ENCODE results near the gene SVOPL. TPM values are rescaled to one million over a fixed set of nuclear protein-coding genes. Genes with fewer than 3 reads are reported as not detected.
A peak's percentile ranks its signal among the peaks of the same experiment; 100 is the strongest.

Gene SVOPL
- total RNA-seq, 1 experiment from 2014 or later, result not detected

DNA sequence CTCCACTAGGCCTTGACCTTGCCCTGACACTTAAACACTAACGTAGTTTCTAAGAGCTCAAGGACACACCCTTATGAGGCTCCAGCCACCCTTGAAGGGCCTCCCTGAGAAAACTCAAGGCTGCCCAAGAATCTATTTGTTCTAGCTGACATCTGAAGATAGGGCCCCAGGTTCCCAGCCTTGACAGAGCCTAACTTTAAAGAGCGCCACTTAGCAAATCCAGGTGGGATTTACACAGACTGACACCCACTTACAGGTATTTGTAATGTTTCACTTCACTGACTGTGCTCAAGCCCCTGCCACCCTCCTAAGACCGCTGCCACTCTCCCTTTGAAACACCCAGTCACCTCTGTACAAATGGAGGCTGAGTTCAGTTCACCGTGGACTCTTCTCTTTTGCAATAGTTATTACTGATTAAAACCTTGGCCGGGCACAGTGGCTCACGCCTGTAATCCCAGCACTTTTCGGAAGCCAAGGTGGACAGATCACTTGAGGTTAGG, 90.4 kb downstream of the SVOPL start:
- DNase-seq (ENCODE audit: extremely low read depth, low read depth), result no peak

DNA sequence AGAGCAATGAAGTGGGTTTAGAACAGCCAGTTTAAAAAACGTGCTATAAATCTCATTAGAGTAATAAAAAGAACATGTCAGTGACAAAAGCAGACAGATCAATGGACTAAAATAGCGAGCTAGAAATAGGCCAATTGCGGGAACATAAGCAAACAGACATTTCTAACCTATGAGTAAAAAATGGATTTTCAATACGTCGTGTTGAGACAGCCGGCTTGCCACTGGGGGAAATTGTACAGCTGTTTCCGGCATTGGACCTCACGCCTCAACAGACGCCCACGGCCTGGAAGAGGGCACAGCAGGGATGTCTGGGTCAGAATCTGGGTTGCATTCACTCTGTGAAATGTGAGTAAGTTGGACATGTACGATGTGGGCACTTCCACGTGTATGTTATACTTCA, 92.9 kb downstream of the SVOPL start:
- no peak for DNase-seq (ENCODE audit: extremely low read depth, low read depth)

DNA sequence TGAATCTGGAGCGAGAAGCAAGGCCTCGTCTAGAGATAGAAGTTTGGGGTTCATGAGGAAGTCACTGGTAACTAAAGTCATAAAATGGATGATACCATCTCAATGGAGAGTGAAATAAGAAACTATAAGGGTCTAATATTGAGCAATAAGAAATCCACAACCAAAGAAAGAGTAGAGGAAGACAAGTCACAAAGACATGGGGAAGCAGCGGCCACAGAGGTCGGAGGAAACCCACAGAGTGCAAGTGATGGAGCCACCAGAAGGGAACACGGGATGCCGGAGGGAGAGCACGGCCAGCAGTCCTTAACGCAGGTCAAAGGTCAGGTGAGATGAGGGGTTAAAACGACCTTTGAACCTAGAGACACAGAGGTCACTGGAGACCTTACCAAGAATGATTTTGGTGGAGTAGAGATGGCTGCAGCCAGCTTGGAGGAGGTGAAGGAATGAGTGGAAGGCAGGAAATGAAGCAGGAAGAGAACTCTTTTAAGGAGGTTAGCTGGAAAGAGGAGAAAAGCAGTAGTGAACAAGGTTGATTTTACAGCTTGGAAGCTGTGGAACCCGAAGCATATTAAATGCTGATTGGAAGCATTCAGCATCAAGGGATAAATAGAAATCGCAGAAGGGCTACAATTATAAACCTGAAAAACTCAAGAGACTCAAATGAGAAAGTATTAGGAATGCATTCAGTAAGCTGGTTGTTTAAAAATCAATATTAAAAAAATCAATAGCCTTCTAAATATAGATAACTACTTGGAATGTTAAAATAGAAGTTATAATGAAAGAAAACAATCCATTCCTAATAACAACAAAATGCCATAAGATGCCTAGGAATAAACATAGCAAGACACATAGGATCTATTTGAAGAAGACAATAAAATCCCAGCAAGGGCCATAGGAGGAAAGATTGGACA, 93.7 kb downstream of the SVOPL start:
- no peak for DNase-seq (ENCODE audit: extremely low read depth, low read depth)

DNA sequence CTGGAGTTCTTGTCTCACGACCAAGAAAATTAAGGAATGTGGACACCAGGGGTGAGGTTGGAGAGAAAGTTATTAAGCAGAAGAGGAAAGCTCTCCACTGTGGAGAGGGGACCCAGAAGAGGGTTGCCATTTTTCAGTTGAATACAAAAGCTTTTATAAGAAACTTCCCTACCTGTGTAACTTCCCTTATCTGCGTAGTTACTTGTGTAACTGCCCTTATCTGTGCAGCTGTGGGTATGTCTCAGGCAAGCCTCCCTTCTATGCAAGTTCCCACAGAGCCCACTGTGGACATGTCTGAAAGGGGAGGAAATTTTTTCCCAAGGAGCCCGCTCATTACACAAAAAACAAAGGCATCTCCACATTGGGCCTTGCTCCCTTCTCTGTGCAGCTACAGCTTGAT, 94.9 kb downstream of the SVOPL start:
- DNase-seq (ENCODE audit: extremely low read depth, low read depth), result no peak

DNA sequence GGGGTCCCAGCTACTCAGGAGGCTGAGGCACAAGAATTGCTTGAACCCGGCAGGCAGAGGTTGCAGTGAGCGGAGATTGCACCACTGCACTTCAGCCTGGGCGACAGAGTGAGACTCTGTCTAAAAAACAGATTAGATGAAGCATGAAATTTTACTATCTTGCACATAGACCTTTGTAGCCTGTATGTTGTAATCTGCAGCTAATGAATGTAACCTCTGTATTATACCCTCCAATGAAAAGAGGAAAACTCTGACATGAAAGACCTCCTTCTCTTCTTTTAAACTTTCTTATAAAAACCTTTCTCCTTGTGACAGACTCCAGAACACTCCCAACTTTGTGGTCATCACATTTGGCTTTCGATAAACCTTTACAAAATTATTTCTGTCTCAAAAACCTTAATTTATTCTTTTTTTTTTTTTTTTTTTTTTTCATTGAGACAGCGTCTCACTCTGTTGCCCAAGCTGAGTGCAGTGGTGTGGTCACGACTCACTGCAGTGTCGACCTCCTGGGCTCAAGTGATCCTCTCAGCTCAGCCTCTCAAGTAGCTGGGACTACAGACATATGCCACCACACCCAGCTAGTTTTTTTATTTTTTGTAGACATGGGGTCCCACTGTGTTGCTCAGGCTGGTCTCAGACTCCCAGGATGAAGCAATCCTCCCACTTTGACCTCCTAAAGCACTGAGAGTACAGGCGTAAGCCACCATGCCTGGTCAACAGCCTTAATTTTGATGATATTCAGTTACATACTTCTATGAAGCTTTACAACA, 97.4 kb downstream of the SVOPL start:
- DNase-seq (ENCODE audit: extremely low read depth, low read depth), result no peak

DNA sequence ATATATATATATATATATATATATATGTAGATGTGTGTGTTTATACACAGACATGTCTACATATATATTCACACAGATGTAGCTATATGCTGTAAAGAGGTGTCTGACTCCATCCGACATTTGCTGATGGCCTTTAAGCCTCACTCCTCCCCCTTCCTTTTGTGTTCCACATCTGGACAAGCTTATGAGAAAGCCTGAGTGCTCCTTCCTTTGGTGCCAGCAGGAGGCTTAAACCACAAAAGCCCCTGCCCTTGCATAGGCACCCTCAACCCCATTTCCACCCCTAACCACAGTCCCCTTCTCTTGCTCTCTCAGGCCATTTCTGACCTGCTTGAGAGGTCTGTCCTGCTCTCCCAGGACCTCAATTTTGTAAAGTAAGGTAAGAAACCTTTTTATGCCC, 98.7 kb downstream of the SVOPL start:
- DNase-seq (ENCODE audit: extremely low read depth, low read depth), result no peak

DNA sequence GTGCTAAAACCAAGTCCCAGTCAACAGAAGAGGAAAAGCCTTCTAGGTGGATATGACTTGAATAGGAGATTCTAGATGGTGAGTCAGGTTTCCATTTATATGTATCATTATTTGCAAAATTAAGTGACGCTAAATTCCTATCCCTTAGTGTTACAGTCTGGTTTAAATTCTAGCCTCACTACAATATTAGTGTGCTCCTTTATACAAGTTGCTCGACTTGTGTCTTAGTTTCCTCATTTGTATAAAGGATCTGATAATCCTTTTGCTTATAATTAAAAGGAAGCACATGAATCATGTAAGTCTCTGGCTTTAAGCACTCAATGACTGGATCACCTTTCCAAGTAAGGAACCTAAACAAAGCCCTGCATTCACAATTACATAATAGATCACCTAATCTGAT, 105.7 kb downstream of the SVOPL start:
- DNase-seq (ENCODE audit: extremely low read depth, low read depth), result no peak

DNA sequence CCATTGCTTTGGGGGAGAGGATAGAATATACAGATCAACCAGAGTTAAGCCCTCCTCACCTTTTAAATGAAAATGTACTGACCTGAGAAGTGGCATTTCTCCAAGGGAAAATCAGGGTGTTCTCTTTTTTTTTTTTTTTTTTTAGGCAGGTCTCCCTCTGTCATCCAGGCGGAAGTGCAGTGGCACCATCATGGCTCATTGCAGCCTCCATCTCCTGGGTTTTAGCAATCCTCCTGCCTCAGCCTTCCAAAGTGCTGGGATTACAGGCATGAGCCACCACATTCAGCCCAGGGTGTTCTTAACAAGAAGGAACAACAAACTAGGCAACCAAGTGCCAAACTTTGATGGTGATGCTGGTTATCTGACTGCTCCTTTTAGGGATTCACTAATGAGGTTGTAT, 111.0 kb downstream of the SVOPL start:
- no peak for DNase-seq (ENCODE audit: extremely low read depth, low read depth)

DNA sequence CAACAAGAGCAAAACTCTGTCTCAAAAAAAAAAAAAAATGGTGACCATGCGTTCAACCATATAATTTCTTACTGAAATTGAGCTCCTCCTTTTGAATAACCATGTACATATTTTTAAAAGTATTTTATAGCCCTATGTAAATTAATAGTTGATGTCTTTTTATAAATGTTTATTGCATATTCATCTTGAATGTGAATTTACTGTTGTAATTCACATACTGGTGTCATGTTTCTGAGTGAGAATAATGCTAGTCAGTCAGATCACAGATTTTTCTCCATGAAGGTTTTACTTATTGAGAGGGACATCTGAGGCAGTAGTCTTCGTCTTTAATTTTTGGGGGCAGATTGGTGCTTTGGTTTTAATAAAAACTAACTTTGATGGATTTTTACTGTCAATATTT, 112.2 kb downstream of the SVOPL start:
- no peak for DNase-seq (ENCODE audit: extremely low read depth, low read depth)

DNA sequence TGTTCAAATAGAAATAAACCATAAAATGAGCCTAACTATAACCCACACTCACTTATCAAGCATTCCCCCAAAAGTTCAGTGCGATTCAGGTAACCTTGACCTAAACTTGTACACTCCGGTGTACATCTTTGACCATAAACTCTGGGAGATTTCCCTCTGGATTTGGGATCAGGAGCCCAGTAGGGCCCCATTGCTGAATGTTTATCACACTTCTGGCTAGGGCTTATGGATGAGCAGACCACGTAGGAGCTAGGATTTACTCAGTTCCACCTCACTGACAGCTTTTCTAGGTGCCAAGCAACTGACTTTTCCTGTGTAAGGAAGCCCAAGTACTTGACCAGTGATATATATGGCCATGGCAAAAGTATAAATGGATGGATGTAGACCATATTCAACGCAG, 113.7 kb downstream of the SVOPL start:
- no peak for DNase-seq (ENCODE audit: extremely low read depth, low read depth)

DNA sequence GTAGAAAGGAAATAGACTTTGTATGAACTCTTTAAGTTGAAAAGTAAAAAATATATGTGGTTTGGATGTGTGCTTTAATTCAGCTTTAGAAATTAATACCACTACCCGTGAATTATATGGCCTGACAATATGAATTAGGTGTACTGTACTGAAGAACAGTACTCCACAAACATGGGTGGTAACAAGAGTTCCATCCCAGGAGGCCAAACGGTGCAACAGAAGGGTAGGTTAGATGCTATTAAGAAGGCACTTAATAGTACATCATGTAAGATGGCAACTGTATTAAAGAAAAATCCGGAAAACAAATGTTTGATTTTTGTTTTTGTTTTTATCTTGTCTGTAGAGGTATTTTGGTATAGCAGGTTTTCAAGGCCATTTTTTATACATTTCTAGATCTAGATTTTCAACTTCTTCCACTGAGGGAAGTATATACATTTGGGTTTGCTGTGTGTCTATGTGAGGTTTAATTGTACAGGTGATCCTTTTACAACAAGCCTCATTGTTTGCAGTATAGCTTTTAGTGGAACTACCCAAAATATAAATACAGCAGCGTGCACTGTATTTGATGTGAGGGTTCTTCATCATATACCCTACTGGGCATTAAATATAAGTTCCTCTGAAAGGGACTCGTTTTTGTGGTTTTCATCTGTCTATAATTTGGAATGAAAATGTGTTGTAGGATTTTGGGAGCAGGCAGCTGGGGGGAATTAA, 115.7 kb downstream of the SVOPL start:
- no peak for DNase-seq (ENCODE audit: extremely low read depth, low read depth)

DNA sequence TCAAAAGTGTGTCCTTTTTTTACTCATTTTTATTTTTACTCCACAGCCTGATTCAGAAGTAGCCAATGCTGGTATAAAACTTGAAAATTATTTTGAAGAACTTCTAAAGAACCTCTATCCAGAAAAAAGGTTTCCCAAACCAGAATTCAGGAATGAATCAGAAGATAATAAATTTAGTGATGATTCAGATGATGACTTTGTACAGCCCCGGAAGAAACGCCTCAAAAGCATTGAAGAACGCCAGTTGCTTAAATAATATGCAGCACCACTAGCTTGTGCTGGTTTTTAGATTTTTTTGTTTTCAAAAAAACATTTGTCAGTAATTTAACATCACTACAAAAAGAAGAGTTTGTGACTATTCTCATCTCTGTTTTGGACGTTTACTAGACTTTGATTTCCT, 116.5 kb downstream of the SVOPL start:
- DNase-seq (ENCODE audit: extremely low read depth, low read depth), result no peak

DNA sequence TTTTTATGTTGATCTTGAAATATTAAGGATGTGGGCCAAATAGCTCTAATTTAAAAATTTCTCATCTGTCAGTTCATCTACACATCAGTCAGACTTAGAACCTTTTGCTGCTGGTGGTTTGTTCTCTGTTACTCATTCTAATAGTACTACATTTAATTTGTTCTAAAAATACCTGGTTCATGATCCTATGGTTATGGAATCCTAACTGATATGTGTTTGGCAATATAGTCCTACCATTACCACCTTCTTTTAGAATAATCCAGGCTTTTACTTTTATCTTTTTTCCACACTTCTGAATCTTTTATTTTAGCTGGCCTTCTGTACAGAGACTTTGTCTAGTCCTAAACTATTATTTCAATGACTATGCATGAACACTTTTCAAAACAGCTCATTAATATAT, 116.9 kb downstream of the SVOPL start:
- DNase-seq (ENCODE audit: extremely low read depth, low read depth), result no peak

DNA sequence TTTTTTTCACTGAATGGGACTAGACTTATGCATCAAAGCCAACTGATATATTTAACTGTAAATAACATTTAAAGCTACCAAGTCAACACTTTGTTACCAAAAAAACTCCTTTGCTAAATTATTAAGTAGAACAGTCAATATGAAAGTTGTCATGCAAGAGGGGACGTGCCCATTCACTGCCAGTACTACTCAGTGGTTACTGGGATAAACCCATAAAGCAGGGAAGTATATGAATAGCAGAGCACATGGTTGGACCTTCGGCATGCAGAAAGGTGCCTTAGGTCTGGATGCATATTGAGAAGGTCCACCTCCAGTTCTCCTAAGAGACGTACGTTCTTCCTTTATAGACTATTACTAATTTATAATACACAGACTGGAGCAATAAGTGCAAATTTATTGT, 120.1 kb downstream of the SVOPL start:
- DNase-seq (ENCODE audit: extremely low read depth, low read depth), result no peak

DNA sequence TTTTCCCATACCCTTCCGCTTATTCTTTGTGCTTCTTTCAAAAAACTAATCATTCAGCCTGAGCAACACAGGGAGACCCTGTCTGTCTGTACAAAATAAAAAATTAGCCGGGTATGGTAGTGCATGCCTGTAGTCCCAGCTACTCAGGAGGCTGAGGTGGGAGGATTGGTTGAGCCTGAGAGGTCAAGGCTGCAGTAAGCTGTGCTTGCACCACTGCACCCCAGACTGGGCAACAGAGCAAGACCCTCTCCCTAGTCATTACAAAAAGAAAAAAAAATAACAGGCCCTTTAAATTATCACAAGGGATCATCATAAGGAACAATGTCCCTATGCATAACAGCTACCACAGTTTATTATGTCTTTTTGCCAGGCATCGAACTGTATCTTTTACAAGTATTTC, 121.5 kb downstream of the SVOPL start:
- no peak for DNase-seq (ENCODE audit: extremely low read depth, low read depth)

DNA sequence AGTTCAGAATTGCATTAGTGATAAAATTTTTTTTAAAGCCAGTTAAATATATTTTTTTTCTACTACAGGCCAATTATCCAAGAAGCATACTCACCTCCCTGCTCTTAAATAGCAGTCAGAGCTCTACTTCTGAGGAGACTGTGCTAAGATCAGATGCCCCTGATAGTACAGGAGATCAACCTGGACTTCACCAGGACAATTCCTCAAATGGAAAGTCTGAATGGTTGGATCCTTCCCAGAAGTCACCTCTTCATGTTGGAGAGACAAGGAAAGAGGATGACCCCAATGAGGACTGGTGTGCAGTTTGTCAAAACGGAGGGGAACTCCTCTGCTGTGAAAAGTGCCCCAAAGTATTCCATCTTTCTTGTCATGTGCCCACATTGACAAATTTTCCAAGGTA, 122.0 kb downstream of the SVOPL start:
- no peak for DNase-seq (ENCODE audit: extremely low read depth, low read depth)

DNA sequence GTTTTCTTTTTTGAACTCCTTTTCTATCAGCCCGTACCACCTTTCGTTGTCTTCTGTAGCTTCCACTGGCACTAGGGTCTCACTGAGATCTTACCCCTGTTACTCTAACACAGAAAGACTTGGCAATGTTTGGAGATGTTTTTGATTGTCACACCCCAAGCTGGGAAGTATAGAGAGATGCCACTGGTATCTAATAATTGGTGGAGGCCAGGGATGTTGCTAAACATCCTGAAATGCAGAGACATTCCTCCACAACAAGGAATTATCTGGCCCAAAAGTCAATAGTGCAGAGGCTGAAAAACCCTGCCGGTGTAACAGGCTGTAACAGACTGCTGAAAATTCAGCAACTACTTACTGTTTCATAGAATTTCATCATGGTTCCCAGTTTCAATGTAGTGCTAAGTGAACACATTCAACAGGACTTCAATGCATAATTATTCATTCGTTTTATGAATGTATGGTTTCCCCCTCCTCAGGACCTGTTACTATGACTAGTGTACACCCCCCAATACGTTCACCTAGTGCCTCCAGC, 125.2 kb downstream of the SVOPL start:
- peak; percentile 19 for DNase-seq (ENCODE audit: extremely low read depth, low read depth)

DNA sequence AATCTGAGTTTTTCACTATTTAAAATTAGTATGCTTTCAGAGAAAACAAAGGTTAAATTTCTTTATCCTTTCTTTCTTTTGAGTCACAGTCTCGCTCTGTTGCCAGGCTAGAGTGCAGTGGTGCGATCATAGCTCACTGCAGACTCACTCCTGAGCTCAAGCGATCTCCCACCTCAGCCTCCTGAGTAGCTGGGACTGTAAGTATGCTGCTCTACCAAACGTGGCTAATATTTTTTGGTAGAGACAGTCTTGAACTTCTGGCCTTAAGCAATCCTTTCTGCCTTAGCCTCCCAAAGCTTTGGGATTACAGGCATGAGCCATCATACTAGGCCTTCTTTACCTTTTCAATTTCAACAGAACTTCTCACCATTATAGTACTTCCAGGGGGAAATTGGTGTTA, 127.4 kb downstream of the SVOPL start:
- DNase-seq (ENCODE audit: extremely low read depth, low read depth), result no peak

DNA sequence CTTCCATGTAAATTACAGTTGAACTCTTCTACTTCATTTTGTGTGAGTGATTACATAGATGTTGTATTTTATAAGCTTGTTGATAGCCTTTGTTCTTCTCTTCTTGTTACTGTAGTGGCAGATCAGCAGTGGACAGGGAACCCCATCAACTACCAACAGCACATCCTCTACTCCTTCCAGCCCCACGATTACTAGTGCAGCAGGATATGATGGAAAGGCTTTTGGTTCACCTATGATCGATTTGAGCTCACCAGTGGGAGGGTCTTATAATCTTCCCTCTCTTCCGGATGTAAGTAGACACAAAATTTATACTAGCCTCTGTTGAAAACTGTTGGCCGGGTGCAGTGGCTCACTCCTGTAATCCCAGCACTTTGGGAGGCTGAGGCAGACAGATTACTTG, 130.4 kb downstream of the SVOPL start:
- no peak for DNase-seq (ENCODE audit: extremely low read depth, low read depth)

DNA sequence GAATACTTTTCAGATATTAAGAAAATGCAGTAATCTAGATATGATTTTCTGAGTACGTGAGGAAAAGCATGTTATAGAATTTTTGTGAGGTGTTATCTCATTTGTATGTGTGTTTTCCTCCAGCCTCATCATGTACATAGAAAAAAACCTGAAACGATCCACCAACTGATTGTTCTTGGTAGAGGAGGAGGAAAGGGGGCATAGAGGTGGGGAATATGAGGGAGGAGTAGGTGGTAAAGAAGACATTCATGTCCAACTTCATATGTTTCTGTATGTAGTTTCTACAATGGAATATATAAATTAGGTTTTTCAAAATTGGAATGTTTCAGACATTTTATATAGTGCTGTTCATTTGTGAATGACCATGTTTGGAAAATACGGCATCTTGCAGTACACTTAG, 131.7 kb downstream of the SVOPL start:
- DNase-seq (ENCODE audit: extremely low read depth, low read depth), result no peak

DNA sequence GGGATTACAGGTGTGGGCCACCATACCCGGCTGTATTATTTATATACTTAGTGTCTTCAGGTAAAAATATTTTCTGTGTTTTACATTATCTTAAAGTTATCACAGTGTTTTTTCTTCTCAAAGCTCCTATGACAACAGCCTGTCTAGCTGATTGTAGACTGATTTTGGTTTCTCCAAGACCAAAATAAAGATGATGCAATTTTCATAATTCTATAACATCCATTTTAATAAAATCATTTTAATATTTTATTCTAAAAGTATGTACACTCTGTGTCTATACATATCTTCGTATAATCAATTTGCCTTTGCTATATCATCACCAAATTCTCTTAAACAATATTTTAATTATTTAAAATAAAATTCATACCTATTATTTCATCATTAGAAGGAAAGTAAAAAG, 132.5 kb downstream of the SVOPL start:
- DNase-seq (ENCODE audit: extremely low read depth, low read depth), result no peak
